GM21390 (cell line): ENCODE measurements around the gene CCRL2.
"Not testable (repeated sequence)": the region's sequence is repeated elsewhere in the genome, so short reads cannot be mapped to it uniquely, and the experiment has no call there.

Experiments
- ATAC-seq: cut with Tn5 transposase; IDR thresholded peaks from one replicate; pipeline ENCODE4 v1.9.1; 2021; ENCODE audit not compliant: unreplicated experiment

CCRL2 gene

GRCh38 chr3:46402902-46403301 is 4.2 kb upstream of the CCRL2 start:
- ATAC-seq: not testable (repeated sequence)

GRCh38 chr3:46405301-46406019 is 1.6 kb upstream of the CCRL2 start:
- no peak for ATAC-seq

GRCh38 chr3:46406443-46406787 is 644 bp upstream of the CCRL2 start:
- no peak for ATAC-seq

GRCh38 chr3:46407970-46408369 is 911 bp downstream of the CCRL2 start:
- ATAC-seq: no peak

GRCh38 chr3:46408853-46409252 is 1.8 kb downstream of the CCRL2 start:
- ATAC-seq: no peak

- ATAC-seq: no peak
Observed at GRCh38 chr3:46409739-46410489, 2.9 kb downstream of the CCRL2 start.

- no peak for ATAC-seq
Observed at GRCh38 chr3:46410669-46411068, 3.6 kb downstream of the CCRL2 start.

- ATAC-seq: no peak
Observed at GRCh38 chr3:46411271-46411670, 4.2 kb downstream of the CCRL2 start.

GRCh38 chr3:46412786-46413298 is 5.8 kb downstream of the CCRL2 start:
- ATAC-seq: no peak

- no peak for ATAC-seq
Observed at GRCh38 chr3:46413951-46414350, 6.9 kb downstream of the CCRL2 start.

- no peak for ATAC-seq
Observed at GRCh38 chr3:46414739-46415138, 7.7 kb downstream of the CCRL2 start.

GRCh38 chr3:46416125-46416810 is 9.2 kb downstream of the CCRL2 start:
- no peak for ATAC-seq

GRCh38 chr3:46416811-46417510 is 9.9 kb downstream of the CCRL2 start:
- ATAC-seq: no peak

- ATAC-seq: no peak
Observed at GRCh38 chr3:46417841-46418611, 11.0 kb downstream of the CCRL2 start.

GRCh38 chr3:46419816-46420215 is 12.8 kb downstream of the CCRL2 start:
- no peak for ATAC-seq

GRCh38 chr3:46420931-46421330 is 13.9 kb downstream of the CCRL2 start:
- no peak for ATAC-seq

GRCh38 chr3:46422617-46423016 is 15.6 kb downstream of the CCRL2 start:
- no peak for ATAC-seq

- ATAC-seq: no peak
Observed at GRCh38 chr3:46423588-46423987, 16.5 kb downstream of the CCRL2 start.

GRCh38 chr3:46426476-46426875 is 19.4 kb downstream of the CCRL2 start:
- ATAC-seq: not testable (repeated sequence)

GRCh38 chr3:46427404-46427803 is 20.3 kb downstream of the CCRL2 start:
- not testable (repeated sequence) for ATAC-seq
